Measurements from ENCODE around the gene SORCS2.
A peak's percentile ranks its signal among the peaks of the same experiment; 100 is the strongest.

Gene SORCS2

DNA sequence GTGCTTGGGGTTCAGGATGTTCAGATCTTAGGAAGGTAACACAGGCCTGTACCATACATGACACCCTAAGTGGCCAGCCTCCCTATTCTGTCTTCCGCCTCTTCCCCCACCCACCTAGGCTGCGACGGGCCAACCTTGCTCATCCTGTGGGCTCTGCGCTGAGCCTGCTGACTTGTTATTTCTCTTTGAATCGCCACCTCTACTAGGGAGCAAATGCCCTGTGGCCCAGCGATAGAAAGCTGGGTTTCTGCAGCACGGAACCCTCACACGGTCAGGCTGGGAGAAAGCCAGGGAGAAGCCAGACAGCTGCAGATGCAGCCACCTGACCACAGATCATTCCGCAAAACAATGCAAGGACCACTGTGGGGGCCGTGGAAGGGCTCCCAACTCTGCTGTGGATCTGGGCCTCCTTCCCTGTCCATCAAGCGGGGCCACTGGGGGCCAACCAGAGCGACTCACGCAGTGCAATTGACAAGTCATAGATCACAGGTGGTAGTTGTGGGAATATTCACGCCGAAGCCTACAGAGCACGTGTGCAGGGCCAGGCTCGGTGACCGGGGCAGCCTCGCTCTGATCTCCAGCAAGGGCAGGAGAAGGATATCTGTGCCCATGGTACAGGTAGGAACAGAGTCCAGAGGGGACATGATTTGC is 519.8 kb downstream of the SORCS2 start:
- no peak for DNase-seq (ENCODE audit: low read depth)

- DNase-seq (ENCODE audit: low read depth): no peak
These were observed 521.4 kb downstream of the SORCS2 start for GRCh38 chr4:7713757-7714156.

GRCh38 chr4:7714176-7714575 is 521.8 kb downstream of the SORCS2 start:
- DNase-seq (ENCODE audit: low read depth): no peak

- no peak for DNase-seq (ENCODE audit: low read depth)
These were observed 522.4 kb downstream of the SORCS2 start for GRCh38 chr4:7714738-7715137.

- no peak for DNase-seq (ENCODE audit: low read depth)
These were observed 523.1 kb downstream of the SORCS2 start for GRCh38 chr4:7715271-7716009.

- DNase-seq (ENCODE audit: low read depth): no peak
These were observed 523.8 kb downstream of the SORCS2 start for GRCh38 chr4:7716010-7716721.

- DNase-seq (ENCODE audit: low read depth): no peak
These were observed 524.8 kb downstream of the SORCS2 start for GRCh38 chr4:7717161-7717560.

DNA sequence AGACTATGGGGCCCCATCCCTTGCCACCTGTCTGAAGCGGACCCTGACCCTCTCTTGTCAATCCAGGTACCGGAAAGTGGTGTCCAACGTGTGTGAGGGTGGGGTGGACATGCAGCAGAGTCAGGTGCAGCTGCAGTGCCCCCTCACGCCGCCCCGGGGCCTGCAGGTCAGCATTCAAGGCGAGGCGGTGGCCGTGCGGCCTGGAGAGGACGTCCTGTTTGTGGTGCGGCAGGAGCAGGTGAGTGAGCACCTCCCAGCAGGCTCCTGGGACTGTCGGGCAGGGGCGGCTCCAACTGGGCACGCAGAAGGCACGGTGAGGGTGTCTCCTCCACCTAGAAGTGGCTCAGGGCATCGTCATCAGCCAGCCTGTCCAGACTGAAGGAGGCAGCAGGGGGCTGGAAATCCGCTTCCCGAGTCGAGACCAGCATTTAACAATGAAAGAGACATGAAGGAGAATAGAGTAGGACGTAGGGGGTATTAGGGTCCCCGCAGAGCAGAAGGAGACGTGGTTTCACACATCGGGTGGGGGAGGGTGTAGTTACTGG is 525.7 kb downstream of the SORCS2 start:
- no peak for DNase-seq (ENCODE audit: low read depth)

- peak; percentile 49 for DNase-seq (ENCODE audit: low read depth)
These were observed 527.2 kb downstream of the SORCS2 start for GRCh38 chr4:7719354-7720174.

DNA sequence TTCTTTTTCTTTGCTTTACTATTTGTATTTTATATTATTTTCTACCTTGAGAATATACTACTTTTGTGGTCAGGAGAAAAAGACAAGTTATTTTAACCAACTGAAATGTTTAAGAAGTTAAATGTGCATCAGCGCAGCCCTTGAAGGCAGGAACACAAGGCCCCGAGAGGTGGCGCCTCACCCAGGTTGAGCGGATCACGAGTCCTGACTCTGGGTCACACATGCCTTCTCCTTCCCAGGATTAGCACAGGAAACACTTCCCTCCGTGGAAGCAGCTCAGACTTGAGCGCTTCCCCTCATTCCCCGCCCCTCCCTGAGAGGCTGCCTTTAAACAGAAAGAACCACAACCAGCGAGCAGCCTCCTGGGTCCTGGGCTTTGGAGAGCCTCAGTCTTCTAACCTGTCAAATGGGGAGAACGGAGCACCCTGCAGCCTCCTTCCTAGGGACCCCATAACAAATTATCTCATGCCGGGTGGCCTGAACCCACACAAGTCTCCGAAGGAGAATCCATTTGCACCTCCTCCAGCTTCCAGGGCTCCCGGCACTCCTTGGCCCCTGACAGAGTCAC is 529.7 kb downstream of the SORCS2 start:
- DNase-seq (ENCODE audit: low read depth): no peak

DNA sequence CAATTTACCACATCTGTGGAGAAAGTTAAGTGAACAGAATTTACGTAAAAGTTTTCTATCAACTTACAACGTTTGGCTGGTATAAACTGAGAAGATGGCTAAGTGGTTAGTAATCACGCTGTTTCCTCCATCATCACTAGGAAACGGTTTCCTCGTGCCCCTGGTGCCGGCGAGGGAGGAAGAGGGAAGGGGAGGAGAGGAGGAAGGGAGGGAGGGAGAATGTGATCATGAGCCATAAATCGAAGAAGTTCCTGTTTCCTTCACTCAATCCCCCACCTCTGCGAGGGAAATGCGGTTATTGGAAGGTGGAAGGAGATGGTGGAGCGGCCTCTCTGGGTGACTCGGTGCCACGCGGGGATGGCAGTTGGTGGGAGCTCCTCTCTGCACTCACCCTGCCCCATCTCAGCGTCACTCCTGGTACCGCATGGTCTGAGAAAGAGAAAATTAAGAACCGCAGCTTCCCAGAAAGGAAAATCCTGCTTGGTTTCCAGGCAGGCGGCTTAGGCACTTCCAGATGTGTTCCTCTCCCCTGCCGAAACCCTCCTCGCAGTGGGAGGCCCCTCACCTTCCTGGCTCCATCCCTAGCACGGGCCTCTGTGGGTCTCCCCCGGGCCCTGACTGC is 530.5 kb downstream of the SORCS2 start:
- no peak for DNase-seq (ENCODE audit: low read depth)

DNA sequence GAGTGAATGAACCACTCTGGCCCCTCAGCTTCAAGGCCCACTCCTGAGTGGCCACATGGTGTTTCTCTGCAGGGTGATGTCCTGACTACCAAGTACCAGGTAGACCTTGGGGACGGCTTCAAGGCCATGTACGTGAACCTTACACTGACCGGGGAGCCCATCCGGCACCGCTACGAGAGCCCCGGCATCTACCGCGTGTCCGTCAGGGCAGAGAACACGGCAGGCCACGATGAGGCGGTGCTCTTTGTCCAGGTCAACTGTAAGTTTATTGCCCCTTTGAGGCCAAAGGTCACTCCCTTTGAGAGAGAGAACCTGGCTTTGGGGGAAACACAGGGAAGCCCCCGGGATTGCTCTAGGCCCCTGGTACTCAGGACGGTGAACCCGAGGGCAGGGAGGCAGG is 531.3 kb downstream of the SORCS2 start:
- DNase-seq (ENCODE audit: low read depth): no peak

DNA sequence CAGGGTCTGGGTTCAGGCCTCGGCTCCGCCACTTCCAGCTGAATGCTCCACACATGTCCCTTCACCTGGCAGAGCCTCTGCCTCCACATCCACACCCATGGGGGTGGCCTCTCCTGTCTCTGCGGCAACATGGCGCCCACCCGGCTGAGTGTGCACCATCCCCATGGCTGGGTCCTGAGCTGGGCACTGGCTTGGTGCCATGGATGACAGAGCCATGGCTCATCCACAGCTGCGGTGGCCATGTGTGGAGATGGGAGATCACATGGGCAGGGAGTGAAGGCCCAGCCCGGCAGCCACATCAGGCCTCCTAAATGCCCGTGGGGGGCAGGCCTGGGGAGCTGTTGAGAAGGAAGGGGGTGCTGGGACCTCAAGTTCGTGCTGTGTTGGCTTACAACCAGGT is 533.6 kb downstream of the SORCS2 start:
- no peak for DNase-seq (ENCODE audit: low read depth)

DNA sequence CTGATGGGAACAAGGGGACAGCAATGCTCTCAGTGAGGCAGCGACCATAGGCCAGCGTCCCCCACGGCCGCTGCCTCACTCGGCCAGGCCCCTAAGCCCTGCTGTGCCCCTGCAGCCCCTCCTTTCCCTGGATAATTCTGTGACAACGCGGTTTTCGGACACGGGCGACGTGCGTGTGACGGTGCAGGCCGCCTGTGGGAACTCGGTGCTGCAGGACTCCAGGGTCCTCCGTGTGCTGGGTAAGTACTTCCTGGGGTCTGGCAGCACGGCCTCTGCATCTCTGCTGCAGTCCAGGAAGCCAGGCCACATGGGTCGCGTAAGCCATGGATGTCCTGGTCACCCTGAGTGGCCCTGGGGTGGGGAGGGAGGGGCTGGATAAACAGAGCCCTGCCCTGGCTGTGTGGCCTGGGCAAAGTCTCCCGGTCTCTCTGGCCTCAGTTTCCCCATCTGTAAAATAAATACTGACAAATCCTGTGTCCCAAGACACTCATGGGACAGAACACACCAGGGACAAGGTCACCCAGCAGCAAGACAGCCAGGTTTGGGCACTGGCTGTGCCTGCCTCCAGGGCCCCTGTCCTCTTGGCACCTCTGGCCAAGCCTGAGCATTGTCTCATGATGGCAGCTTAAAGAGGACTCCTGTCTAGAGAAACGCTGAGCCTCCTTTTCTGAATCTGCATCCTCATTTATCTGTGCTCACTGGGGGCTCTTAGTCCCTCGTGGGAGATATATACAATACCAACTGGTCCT is 534.5 kb downstream of the SORCS2 start:
- DNase-seq (ENCODE audit: low read depth): no peak

DNA sequence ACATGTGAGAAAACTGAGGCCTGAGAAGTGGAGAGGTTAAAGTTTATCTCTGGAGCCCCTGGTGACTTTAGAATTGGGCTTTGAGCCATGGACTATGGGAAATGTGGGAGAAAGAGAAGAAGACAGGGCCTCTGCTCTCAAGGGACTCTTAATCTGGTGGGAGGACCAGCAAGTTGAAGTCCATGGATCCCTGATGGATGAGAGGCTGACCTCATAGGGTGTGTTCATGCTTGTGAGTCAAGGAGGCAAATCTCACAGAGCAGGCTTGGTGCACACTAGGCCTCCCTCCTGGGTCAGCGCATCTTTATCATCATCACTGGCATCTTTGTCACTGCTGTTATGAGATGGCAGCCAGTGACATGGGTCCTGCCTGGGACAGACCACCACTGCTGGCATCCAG is 535.4 kb downstream of the SORCS2 start:
- no peak for DNase-seq (ENCODE audit: low read depth)

- DNase-seq (ENCODE audit: low read depth): no peak
These were observed 539.1 kb downstream of the SORCS2 start for GRCh38 chr4:7731437-7731836.

DNA sequence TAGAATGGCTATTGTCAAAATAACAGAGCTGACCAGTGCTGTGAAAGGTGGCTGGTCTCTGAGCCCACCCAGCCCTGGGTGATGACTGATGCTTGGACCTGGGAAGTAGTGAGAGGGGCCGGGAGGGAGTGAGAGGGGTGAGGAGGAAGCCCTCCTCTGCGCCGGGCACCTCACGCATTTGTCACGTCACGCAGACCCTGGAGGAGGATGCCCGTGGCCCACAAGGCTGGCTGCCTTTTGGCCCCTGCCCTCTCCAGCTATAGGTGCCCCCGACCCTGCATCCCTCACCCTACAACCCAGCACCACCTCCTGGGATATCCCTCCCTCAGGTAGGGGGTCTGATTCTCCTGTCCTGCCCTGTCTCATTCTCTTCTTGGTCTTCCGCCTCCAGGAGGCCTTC is 539.9 kb downstream of the SORCS2 start:
- no peak for DNase-seq (ENCODE audit: low read depth)

- no peak for DNase-seq (ENCODE audit: low read depth)
These were observed 540.9 kb downstream of the SORCS2 start for GRCh38 chr4:7733201-7733600.

DNA sequence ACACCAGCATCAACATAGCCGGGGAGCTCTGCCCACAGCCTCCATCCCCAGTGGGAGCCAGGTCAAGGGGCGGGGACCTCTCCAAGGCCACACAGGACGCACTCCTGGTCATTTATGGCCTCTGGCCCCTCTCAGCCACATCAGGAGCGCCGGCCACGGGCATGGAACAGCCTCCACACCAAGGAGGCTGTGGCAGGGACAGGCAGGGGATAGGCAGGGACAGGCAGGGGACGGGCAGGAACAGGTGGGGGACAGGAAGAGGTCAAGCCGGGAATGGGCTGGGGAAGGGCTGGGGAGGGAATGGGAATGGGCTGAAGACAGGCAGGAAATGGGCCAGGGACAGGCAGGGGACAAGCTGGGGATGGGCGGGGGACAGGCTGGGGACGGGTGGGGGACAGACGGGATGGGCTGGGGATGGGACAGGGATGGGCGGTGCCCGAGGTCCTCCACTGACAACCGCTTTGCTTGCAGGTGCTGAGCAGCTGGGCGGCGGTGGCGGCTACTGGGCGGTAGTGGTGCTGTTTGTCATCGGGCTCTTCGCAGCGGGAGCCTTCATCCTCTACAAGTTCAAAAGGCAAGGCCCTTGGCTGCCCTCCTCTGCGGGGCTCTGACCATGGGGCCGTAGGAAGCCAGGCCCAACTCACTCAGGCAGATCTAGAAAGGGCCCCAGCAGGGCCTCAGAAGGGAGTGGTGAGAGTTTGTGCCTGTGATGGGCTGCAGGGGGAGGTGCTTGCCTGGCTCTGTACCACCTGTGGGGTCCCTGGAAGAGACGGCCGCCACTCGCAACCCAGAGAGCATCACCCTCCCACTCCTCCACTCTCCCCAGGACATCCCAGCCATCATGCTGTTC is 541.7 kb downstream of the SORCS2 start:
- DNase-seq (ENCODE audit: low read depth): no peak
